HCT116 (cell line): ENCODE results near the gene CACNB2. TPM values are rescaled to one million over a fixed set of nuclear protein-coding genes. Genes with fewer than 3 reads are reported as not detected.

Experiments
- ATAC-seq: fragments of 200-7000 bp; cut with Tn5 transposase; 2 replicates; pipeline ENCODE4 v1.9.1; 2020; ENCODE audit warnings: mild to moderate bottlenecking, moderate library complexity
- BruUV-seq: library from RNA; stranded (reverse); fragments of 400-500 nt; replicated peaks from 2 replicates; lab custom pipeline; 2021; lab: Mats Ljungman, UMichigan
- CTCF ChIA-PET: fragments of 300-600 bp; sonication (Branson Sonifier 250); formaldehyde crosslinking; loops from one replicate; lab custom pipeline; 2021; ENCODE audit warnings: antibody characterized with exemption; lab: Charles Lee
- POLR2A ChIA-PET: fragments of 300-600, 350-600 bp; sonication (Branson Sonifier 250); formaldehyde crosslinking; loops from one replicate; lab custom pipeline; 2021; ENCODE audit warnings: antibody characterized with exemption; lab: Charles Lee
- RAD21 ChIA-PET, 2 experiments: fragments of 300-600 bp; sonication (Branson Sonifier 250); formaldehyde crosslinking; loops; one replicate each; lab custom pipeline; 2023; ENCODE audit warnings: low total read pairs in 2 of 2; ENCODE audit not compliant: uncharacterized antibody in 2 of 2, unreplicated experiment in 2 of 2, low non-redundant PET in 1 of 2; lab: Charles Lee
- DNase-seq: peaks from one replicate; pipeline ENCODE4 v3.0.0-alpha.2; 2010; ENCODE audit warnings: low read depth, low spot score
- H2AFZ ChIP-seq: fragments of 200-600 bp; shearing (Covaris generic), sonication (generic); 2 replicates; pipeline ENCODE4 v1.6.1; 2017; ENCODE audit warnings: low read depth, mixed run types, mixed read lengths, antibody characterized with exemption, low read length; ENCODE audit not compliant: poor library complexity, severe bottlenecking
- H3K27ac ChIP-seq: 2 replicates; pipeline ENCODE4 v1.5.1; 2012; ENCODE audit warnings: low read depth, low read length
- H3K27me3 ChIP-seq: fragments of 200-600 bp; sonication (generic); 2 replicates; pipeline ENCODE4 v1.6.1; 2016; ENCODE audit warnings: mixed run types, low read length, mixed read lengths; ENCODE audit not compliant: insufficient read depth
- H3K36me3 ChIP-seq, 2 experiments: fragments of 200-500 bp in 1 of 2; fragments of 200-600 bp in 1 of 2; sonication (Bioruptor generic) in 1 of 2; sonication (generic) in 1 of 2; 2 replicates each; pipeline versions ENCODE4 v1.5.1 to v1.6.1; 2014 to 2016; ENCODE audit warnings: low read length in 2 of 2, inconsistent platforms in 1 of 2, mixed read lengths in 1 of 2, mixed run types in 1 of 2; ENCODE audit not compliant: insufficient read depth in 2 of 2, control insufficient read depth in 1 of 2
- H3K4me1 ChIP-seq, 2 experiments: fragments of 200-600 bp in 1 of 2; sonication (generic) in 1 of 2; 2 replicates each; pipeline versions ENCODE4 v1.5.1 to v1.6.1; 2012 to 2017; ENCODE audit warnings: low read length in 2 of 2, inconsistent platforms in 1 of 2, mild to moderate bottlenecking in 1 of 2, mixed read lengths in 1 of 2, mixed run types in 1 of 2, moderate library complexity in 1 of 2; ENCODE audit not compliant: insufficient read depth in 2 of 2, control insufficient read depth in 1 of 2
- H3K4me2 ChIP-seq: fragments of 200-600 bp; sonication (generic); 2 replicates; pipeline ENCODE4 v1.6.1; 2017; ENCODE audit warnings: mixed run types, low read length, mixed read lengths
- H3K4me3 ChIP-seq, 2 experiments: fragments of 200-600 bp in 1 of 2; sonication (generic) in 1 of 2; replicated peaks in 1 of 2; 2 replicates each; pipeline ENCODE4 v1.5.1; 2011 to 2016; ENCODE audit warnings: low read length in 2 of 2, control low read depth in 1 of 2, low read depth in 1 of 2, mild to moderate bottlenecking in 1 of 2, mixed read lengths in 1 of 2, mixed run types in 1 of 2
- H3K79me2 ChIP-seq: fragments of 200-600 bp; sonication (generic); 2 replicates; pipeline ENCODE4 v1.6.1; 2017; ENCODE audit warnings: mild to moderate bottlenecking, mixed run types, low read length, moderate library complexity, mixed read lengths; ENCODE audit not compliant: insufficient read depth
- H3K9ac ChIP-seq: fragments of 200-600 bp; sonication (generic); 2 replicates; pipeline ENCODE4 v1.6.1; 2016; ENCODE audit warnings: low read length, mixed read lengths
- H3K9me2 ChIP-seq: fragments of 200-600 bp; sonication (generic), shearing (Covaris generic); 2 replicates; pipeline ENCODE4 v1.6.1; 2017; ENCODE audit warnings: mixed run types, mild to moderate bottlenecking, moderate library complexity; ENCODE audit not compliant: insufficient read depth
- H3K9me3 ChIP-seq, 2 experiments: fragments of 200-500 bp in 1 of 2; fragments of 200-600 bp in 1 of 2; sonication (Bioruptor generic) in 1 of 2; sonication (generic) in 1 of 2; 2 replicates each; pipeline ENCODE4 v1.6.1; 2014 to 2017; ENCODE audit warnings: low read length in 2 of 2, mixed read lengths in 2 of 2, inconsistent platforms in 1 of 2, low read depth in 1 of 2, mild to moderate bottlenecking in 1 of 2, mixed run types in 1 of 2, moderate library complexity in 1 of 2; ENCODE audit not compliant: control insufficient read depth in 1 of 2, insufficient read depth in 1 of 2
- H4K20me1 ChIP-seq: fragments of 200-600 bp; sonication (generic), shearing (Covaris generic); 2 replicates; pipeline ENCODE4 v1.6.1; 2017; ENCODE audit warnings: mixed run types, mild to moderate bottlenecking, moderate library complexity; ENCODE audit not compliant: insufficient read depth
- CEBPB ChIP-seq: IDR thresholded peaks from 2 replicates; pipeline ENCODE4 v1.6.1; 2012; ENCODE audit warnings: low read depth
- EGR1 ChIP-seq: IDR thresholded peaks from 2 replicates; pipeline ENCODE4 v1.6.1; 2012; ENCODE audit warnings: low read depth
- EZH2 ChIP-seq: fragments of 200-600 bp; sonication (generic); IDR thresholded peaks from 2 replicates; pipeline ENCODE4 v1.6.1; 2017; ENCODE audit warnings: antibody characterized with exemption, mixed run types
- EZH2phosphoT487 ChIP-seq: fragments of 200-600 bp; IDR thresholded peaks from 2 replicates; pipeline ENCODE4 v1.6.1; 2018; ENCODE audit warnings: antibody characterized with exemption, borderline replicate concordance
- FOSL1 ChIP-seq: IDR thresholded peaks from 2 replicates; pipeline ENCODE4 v1.6.1; 2012; ENCODE audit warnings: low read depth
- MAX ChIP-seq: IDR thresholded peaks from 2 replicates; pipeline ENCODE4 v1.6.1; 2012
- POLR2A ChIP-seq: IDR thresholded peaks from 2 replicates; pipeline ENCODE4 v1.7.0; 2011; ENCODE audit warnings: borderline replicate concordance; ENCODE audit not compliant: insufficient read depth, insufficient read length; ENCODE audit errors: extremely low read depth
- POLR2AphosphoS5 ChIP-seq: IDR thresholded peaks from 2 replicates; pipeline ENCODE4 v1.6.1; 2011; ENCODE audit warnings: mild to moderate bottlenecking, low read depth, low read length, moderate library complexity
- RAD21 ChIP-seq: IDR thresholded peaks from 2 replicates; pipeline ENCODE4 v1.6.1; 2012; ENCODE audit warnings: low read depth, mild to moderate bottlenecking
- SP1 ChIP-seq: IDR thresholded peaks from 2 replicates; pipeline ENCODE4 v1.6.1; 2012; ENCODE audit warnings: low read depth
- SRF ChIP-seq: IDR thresholded peaks from 2 replicates; pipeline ENCODE4 v1.6.1; 2012; ENCODE audit warnings: low read depth
- ZBTB33 ChIP-seq: IDR thresholded peaks from 2 replicates; pipeline ENCODE4 v1.6.1; 2011; ENCODE audit warnings: mild to moderate bottlenecking, low read length, moderate library complexity; ENCODE audit not compliant: insufficient replicate concordance; ENCODE audit errors: extremely low read depth
- ZFX ChIP-seq: fragments of 450-650 bp; IDR thresholded peaks from 2 replicates; pipeline ENCODE4 v1.6.1; 2017
- ZNF274 ChIP-seq: fragments of 200-500 bp; sonication (Bioruptor generic); IDR thresholded peaks from 2 replicates; pipeline ENCODE4 v1.6.1; 2014; ENCODE audit warnings: mild to moderate bottlenecking, low read depth, low read length, inconsistent platforms
- intact Hi-C: fragments of 100-400 bp; cut with micrococcal nuclease; formaldehyde crosslinking; loops from 2 replicates; pipeline ENCODE4 v1.10.0; 2022
- total RNA-seq: library from RNA; stranded (reverse); gene quantifications from one replicate; pipeline ENCODE4 v1.2.1, GENCODE V29; 2021; ENCODE audit not compliant: unreplicated experiment
- TF ChIP-seq, protein P1 (sequence below): IDR thresholded peaks from 2 replicates; pipeline ENCODE4 v1.6.1; 2012
- TF ChIP-seq, protein P2 (sequence below): IDR thresholded peaks from 2 replicates; pipeline ENCODE4 v1.6.1; 2012; ENCODE audit warnings: low read depth

CACNB2 gene
- total RNA-seq, 1 experiment from 2014 or later: 0.71 TPM

DNA sequence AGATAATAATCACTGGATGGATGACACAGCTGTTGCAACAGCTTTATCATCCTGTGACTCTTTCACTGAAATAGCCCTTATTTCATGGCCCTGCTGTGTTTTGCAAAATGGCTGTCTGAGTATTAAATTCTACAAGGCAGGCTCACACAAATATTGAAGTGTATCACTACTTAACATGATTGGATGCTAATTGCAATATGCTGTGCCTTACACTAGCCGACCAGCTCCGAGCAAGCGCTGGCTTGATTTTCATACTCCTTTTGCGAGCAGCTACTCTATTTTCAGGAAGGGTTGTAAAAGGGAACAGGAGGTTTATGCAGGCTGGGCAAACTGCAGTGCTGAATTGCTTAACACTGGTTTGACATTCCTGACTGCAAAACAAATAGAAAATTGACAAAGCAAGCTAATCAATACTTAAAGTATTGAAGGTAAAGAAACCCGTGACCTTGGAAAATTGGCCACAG is 121.6 kb downstream of the CACNB2 start:
- Histone ChIP-seq H3K4me3 (no peak overlapping the region), H4K20me1 (no peaks in the 10 kb centered on the region), H3K9me3 (no peaks in the 10 kb centered on the region), H3K27ac (no peak overlapping the region), H3K36me3 (no peaks in the 10 kb centered on the region), H3K9ac (no peak overlapping the region), H2AFZ (no peak overlapping the region), H3K4me2 (no peak overlapping the region), H3K9me2 (no peaks in the 10 kb centered on the region), H3K4me1 (no peaks in the 10 kb centered on the region), H3K27me3 (peaks cover 8% of the 10 kb centered on the region; the same call in 1 of the 2 replicates), H3K79me2 (no peaks in the 10 kb centered on the region)
- ATAC-seq: no peak
- no peak for DNase-seq
- intact Hi-C loops: no loop called here
- CTCF ChIA-PET: no interaction called here
- RAD21 ChIA-PET: no interaction called here
- TF ChIP-seq SP1: no peak
- no peak for TF ChIP-seq SRF
- TF ChIP-seq CEBPB: no peak
- TF ChIP-seq FOSL1: no peak
- TF ChIP-seq RAD21: no peak
- no peak for TF ChIP-seq ZNF274
- TF ChIP-seq, protein P1, sequence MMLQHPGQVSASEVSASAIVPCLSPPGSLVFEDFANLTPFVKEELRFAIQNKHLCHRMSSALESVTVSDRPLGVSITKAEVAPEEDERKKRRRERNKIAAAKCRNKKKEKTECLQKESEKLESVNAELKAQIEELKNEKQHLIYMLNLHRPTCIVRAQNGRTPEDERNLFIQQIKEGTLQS: no peak
- TF ChIP-seq EGR1: no peak
- TF ChIP-seq ZFX: no peak
- POLR2A ChIA-PET: no interaction called here
- BruUV-seq: no TSS peak

GRCh38 chr10:18264466-18265050 is 124.3 kb downstream of the CACNB2 start:
- Histone ChIP-seq H3K4me1 (no peaks in the 10 kb centered on the region), H3K36me3 (no peaks in the 10 kb centered on the region), H4K20me1 (no peaks in the 10 kb centered on the region), H3K9me3 (no peaks in the 10 kb centered on the region), H3K27ac (no peak overlapping the region), H3K9ac (no peak overlapping the region), H3K27me3 (peaks cover 10% of the 10 kb centered on the region; the same call in 1 of the 2 replicates), H3K4me2 (no peak overlapping the region), H3K79me2 (no peaks in the 10 kb centered on the region), H2AFZ (no peak overlapping the region), H3K9me2 (no peaks in the 10 kb centered on the region), H3K4me3 (no peak overlapping the region)
- BruUV-seq: no TSS peak
- ATAC-seq: no peak
- DNase-seq: no peak
- RAD21 ChIA-PET: no interaction called here
- intact Hi-C loops: no loop called here
- CTCF ChIA-PET: no interaction called here
- POLR2A ChIA-PET: no interaction called here
- TF ChIP-seq POLR2AphosphoS5 (no peak), EZH2phosphoT487 (no peak), EZH2 (no peak), FOSL1 (no peak), ZBTB33 (no peak), MAX (no peak), CEBPB (no peak), ZFX (no peak), POLR2A (no peak)
- TF ChIP-seq, protein P2, sequence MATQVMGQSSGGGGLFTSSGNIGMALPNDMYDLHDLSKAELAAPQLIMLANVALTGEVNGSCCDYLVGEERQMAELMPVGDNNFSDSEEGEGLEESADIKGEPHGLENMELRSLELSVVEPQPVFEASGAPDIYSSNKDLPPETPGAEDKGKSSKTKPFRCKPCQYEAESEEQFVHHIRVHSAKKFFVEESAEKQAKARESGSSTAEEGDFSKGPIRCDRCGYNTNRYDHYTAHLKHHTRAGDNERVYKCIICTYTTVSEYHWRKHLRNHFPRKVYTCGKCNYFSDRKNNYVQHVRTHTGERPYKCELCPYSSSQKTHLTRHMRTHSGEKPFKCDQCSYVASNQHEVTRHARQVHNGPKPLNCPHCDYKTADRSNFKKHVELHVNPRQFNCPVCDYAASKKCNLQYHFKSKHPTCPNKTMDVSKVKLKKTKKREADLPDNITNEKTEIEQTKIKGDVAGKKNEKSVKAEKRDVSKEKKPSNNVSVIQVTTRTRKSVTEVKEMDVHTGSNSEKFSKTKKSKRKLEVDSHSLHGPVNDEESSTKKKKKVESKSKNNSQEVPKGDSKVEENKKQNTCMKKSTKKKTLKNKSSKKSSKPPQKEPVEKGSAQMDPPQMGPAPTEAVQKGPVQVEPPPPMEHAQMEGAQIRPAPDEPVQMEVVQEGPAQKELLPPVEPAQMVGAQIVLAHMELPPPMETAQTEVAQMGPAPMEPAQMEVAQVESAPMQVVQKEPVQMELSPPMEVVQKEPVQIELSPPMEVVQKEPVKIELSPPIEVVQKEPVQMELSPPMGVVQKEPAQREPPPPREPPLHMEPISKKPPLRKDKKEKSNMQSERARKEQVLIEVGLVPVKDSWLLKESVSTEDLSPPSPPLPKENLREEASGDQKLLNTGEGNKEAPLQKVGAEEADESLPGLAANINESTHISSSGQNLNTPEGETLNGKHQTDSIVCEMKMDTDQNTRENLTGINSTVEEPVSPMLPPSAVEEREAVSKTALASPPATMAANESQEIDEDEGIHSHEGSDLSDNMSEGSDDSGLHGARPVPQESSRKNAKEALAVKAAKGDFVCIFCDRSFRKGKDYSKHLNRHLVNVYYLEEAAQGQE: no peak
